ENCODE results near the gene FAM81B. TPM values are rescaled to one million over a fixed set of nuclear protein-coding genes. Genes with fewer than 3 reads are reported as not detected.

FAM81B gene
- polyA plus RNA-seq, 1 experiment: not detected

GRCh38 chr5:95417971-95418370, 26.8 kb downstream of the FAM81B start:
- ChIA-PET POLR2A (no interaction called here), CTCF (no interaction called here)
- no peak for DNase-seq (ENCODE audit: low read depth)
- H3K4me3 ChIP-seq (ENCODE audit: low read depth, low read length): no peak overlapping the region
- H3K36me3 ChIP-seq (ENCODE audit: control insufficient read depth, insufficient read depth, low read length): no peaks in the 10 kb centered on the region
- no peak for TF ChIP-seq CTCF (IDR thresholded peaks at IDR 0.05; ENCODE audit: insufficient read depth, low read depth, low read length)
- no peaks in the 10 kb centered on the region for H3K27me3 ChIP-seq (ENCODE audit: control insufficient read depth, insufficient read depth, low read length)

DNA sequence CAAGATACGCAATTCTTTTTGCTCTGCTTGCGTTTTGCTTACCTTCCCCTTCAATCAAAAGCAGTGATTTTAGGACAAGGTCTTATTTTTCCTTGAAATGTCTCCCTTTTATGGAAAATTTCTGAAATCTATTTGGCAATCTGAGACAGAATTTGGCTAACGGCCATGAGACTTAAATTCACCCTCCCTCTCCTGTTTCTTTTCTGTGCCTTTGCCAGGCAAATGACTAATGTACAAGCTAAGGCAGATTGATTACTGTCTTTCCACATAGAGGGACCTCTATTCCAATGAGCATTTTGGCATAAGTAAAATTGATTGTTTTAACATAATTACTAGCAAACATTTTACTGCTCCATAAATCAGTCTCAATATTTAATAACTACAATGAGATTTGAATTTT, 31.7 kb downstream of the FAM81B start:
- TF ChIP-seq CTCF (IDR thresholded peaks at IDR 0.05; ENCODE audit: insufficient read depth, low read depth, low read length): no peak
- ChIA-PET CTCF (no interaction called here), POLR2A (no interaction called here)
- no peak for DNase-seq (ENCODE audit: low read depth)
- Histone ChIP-seq H3K36me3 (ENCODE audit: control insufficient read depth, insufficient read depth, low read length) (no peaks in the 10 kb centered on the region), H3K4me3 (ENCODE audit: low read depth, low read length) (no peak overlapping the region), H3K27me3 (ENCODE audit: control insufficient read depth, insufficient read depth, low read length) (no peaks in the 10 kb centered on the region)

- TF ChIP-seq CTCF (IDR thresholded peaks at IDR 0.05; ENCODE audit: insufficient read depth, low read depth, low read length): no peak
- no peaks in the 10 kb centered on the region for H3K36me3 ChIP-seq (ENCODE audit: control insufficient read depth, insufficient read depth, low read length)
- CTCF ChIA-PET: no interaction called here
- no peak overlapping the region for H3K4me3 ChIP-seq (ENCODE audit: low read depth, low read length)
- no peak for DNase-seq (ENCODE audit: low read depth)
- H3K27me3 ChIP-seq (ENCODE audit: control insufficient read depth, insufficient read depth, low read length): no peaks in the 10 kb centered on the region
- POLR2A ChIA-PET: no interaction called here
Observed at GRCh38 chr5:95424016-95424415, 32.9 kb downstream of the FAM81B start.

DNA sequence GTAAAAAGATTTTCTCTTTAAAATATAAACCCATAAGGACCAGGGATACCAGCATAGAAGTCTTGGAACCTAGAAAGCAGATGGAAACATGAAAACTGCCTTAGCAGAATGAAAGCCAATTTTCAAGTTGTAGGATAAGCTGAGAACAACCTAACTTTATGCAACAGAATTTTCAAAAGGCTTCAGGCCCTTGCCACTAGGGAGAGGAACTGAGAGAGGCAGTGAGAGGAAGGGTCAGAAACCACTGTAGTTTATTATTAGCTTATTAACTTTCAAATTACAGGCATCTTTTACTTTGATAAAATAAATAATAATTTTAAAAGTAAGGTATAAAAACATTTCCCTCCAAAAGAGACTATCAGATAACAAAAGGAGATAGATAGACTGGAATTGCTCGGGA, 33.4 kb downstream of the FAM81B start:
- ChIA-PET POLR2A (no interaction called here), CTCF (no interaction called here)
- no peak for DNase-seq (ENCODE audit: low read depth)

GRCh38 chr5:95426227-95426626, 35.1 kb downstream of the FAM81B start:
- ChIA-PET POLR2A (no interaction called here), CTCF (interaction anchor here (0.7 kb wide), 1 partner anchor 9 kb away, joined by 3 read pairs; no protein-coding TSS in a partner anchor)
- no peak for TF ChIP-seq CTCF (IDR thresholded peaks at IDR 0.05; ENCODE audit: insufficient read depth, low read depth, low read length)
- DNase-seq (ENCODE audit: low read depth): no peak
- Histone ChIP-seq H3K4me3 (ENCODE audit: low read depth, low read length) (no peak overlapping the region), H3K27me3 (ENCODE audit: control insufficient read depth, insufficient read depth, low read length) (no peaks in the 10 kb centered on the region), H3K36me3 (ENCODE audit: control insufficient read depth, insufficient read depth, low read length) (no peaks in the 10 kb centered on the region)

More for the DNA sequence above, 33.4 kb downstream of the FAM81B start:
- Histone ChIP-seq H3K36me3 (ENCODE audit: control insufficient read depth, insufficient read depth, low read length) (no peaks in the 10 kb centered on the region), H3K4me3 (ENCODE audit: low read depth, low read length) (no peak overlapping the region), H3K27me3 (ENCODE audit: control insufficient read depth, insufficient read depth, low read length) (no peaks in the 10 kb centered on the region)
- no peak for TF ChIP-seq CTCF (IDR thresholded peaks at IDR 0.05; ENCODE audit: insufficient read depth, low read depth, low read length)

Data from BJ (cell line).